GM12878 (cell line): ENCODE data around the gene SLC9A8. TPM values are rescaled to one million over a fixed set of nuclear protein-coding genes. Genes with fewer than 3 reads are reported as not detected.
A peak's percentile ranks its signal among the peaks of the same experiment; 100 is the strongest.

Experiments used
- ATAC-seq: fragments of 200-7000 bp; cut with Tn5 transposase; 3 replicates; pipeline ENCODE4 v1.9.1; 2020; ENCODE audit warnings: mild to moderate bottlenecking, moderate library complexity
- BruUV-seq: library from RNA; stranded (reverse); fragments of 400-500 nt; replicated peaks from 2 replicates; lab custom pipeline; 2021; lab: Mats Ljungman, UMichigan
- CTCF ChIA-PET: fragments of 300-600 bp; sonication (Branson Sonifier 250); formaldehyde crosslinking; extraction: SDS; loops from one replicate; lab custom pipeline; 2021; ENCODE audit warnings: inconsistent platforms; lab: Yijun Ruan, JAX
- POLR2A ChIA-PET: fragments of 350-600 bp; formaldehyde crosslinking; extraction: SDS; loops from one replicate; lab custom pipeline; 2021; ENCODE audit warnings: inconsistent platforms; lab: Charles Lee
- RAD21 ChIA-PET: fragments of 300-600 bp; sonication (Branson Sonifier 250); formaldehyde crosslinking; loops from one replicate; lab custom pipeline; 2023; ENCODE audit warnings: antibody characterized with exemption; ENCODE audit not compliant: unreplicated experiment; lab: Charles Lee
- SMC1A ChIA-PET: fragments of 300-600 bp; sonication (Branson Sonifier 250); formaldehyde crosslinking; loops from one replicate; lab custom pipeline; 2023; ENCODE audit not compliant: unreplicated experiment, uncharacterized antibody; lab: Charles Lee
- DNase-seq: peaks from one replicate; pipeline ENCODE4 v3.0.0-alpha.2; 2011; ENCODE audit warnings: low read depth, low spot score
- FAIRE-seq: peaks from 3 replicates; lab custom pipeline; 2011; peaks lifted over from hg19 to GRCh38; lab: Jason Lieb, UNC
- H2AFZ ChIP-seq: 2 replicates; pipeline ENCODE4 v1.6.0; 2011; ENCODE audit warnings: low read depth, low read length, control low read depth; ENCODE audit not compliant: control insufficient read depth
- H3K27ac ChIP-seq: 2 replicates; pipeline ENCODE4 v1.5.1; 2011; ENCODE audit warnings: control low read depth; ENCODE audit not compliant: control insufficient read depth, insufficient read depth
- H3K27me3 ChIP-seq, 2 experiments: replicated peaks in 1 of 2; 2 replicates each; pipeline versions ENCODE4 v1.6.0 to v1.6.1; 2011; ENCODE audit warnings: low read length in 1 of 2; ENCODE audit not compliant: control insufficient read depth in 2 of 2, insufficient read depth in 2 of 2
- H3K36me3 ChIP-seq, 2 experiments: 2 replicates each; pipeline ENCODE4 v1.5.1; 2011; ENCODE audit warnings: low read length in 1 of 2; ENCODE audit not compliant: control insufficient read depth in 2 of 2, insufficient read depth in 2 of 2
- H3K4me1 ChIP-seq: 2 replicates; pipeline ENCODE4 v1.6.1; 2011; ENCODE audit warnings: mild to moderate bottlenecking, low read length, moderate library complexity, mixed read lengths; ENCODE audit not compliant: control insufficient read depth, insufficient read depth
- H3K4me2 ChIP-seq: 2 replicates; pipeline ENCODE4 v1.6.0; 2011; ENCODE audit warnings: control low read depth; ENCODE audit not compliant: control insufficient read depth, insufficient read depth
- H3K4me3 ChIP-seq: fragments of 200-600 bp; sonication (generic); 2 replicates; pipeline ENCODE4 v1.5.1; 2016
- H3K79me2 ChIP-seq: 2 replicates; pipeline ENCODE4 v1.6.0; 2011; ENCODE audit warnings: low read length; ENCODE audit not compliant: control insufficient read depth, insufficient read depth
- H3K9ac ChIP-seq: 2 replicates; pipeline ENCODE4 v1.8.0; 2011; ENCODE audit warnings: low read length, control low read depth, mixed read lengths; ENCODE audit not compliant: control insufficient read depth, insufficient read depth
- H3K9me3 ChIP-seq: replicated peaks from 3 replicates; pipeline ENCODE4 v1.5.1; 2011; ENCODE audit warnings: mild to moderate bottlenecking, low read length; ENCODE audit not compliant: control insufficient read depth, insufficient read depth
- H4K20me1 ChIP-seq: 2 replicates; pipeline ENCODE4 v1.6.0; 2011; ENCODE audit not compliant: control insufficient read depth, insufficient read depth
- POLR2A ChIP-seq: IDR thresholded peaks from 2 replicates; pipeline ENCODE4 v1.6.1; 2011; ENCODE audit warnings: low read depth, mild to moderate bottlenecking, low read length
- SKIL ChIP-seq: fragments of 450-650 bp; IDR thresholded peaks from 2 replicates; pipeline ENCODE4 v1.6.1; 2017; ENCODE audit warnings: mild to moderate bottlenecking, low read depth, inconsistent platforms; ENCODE audit not compliant: poor library complexity, severe bottlenecking
- TCF12 ChIP-seq: IDR thresholded peaks from 2 replicates; pipeline ENCODE4 v1.6.1; 2011; ENCODE audit warnings: low read depth, mild to moderate bottlenecking, low read length
- WGBS: methylation state at CpG from one replicate; pipeline ENCODE4 v1.1.6; 2016; ENCODE audit warnings: low lambda C conversion rate; ENCODE audit not compliant: insufficient replicate concordance, insufficient coverage; ENCODE audit errors: missing lambda C conversion rate; 5-methylcytosine and 5-hydroxymethylcytosine counted together
- in situ Hi-C: fragments of 300-500 bp; cut with MboI; formaldehyde crosslinking; loops from 9 replicates; pipeline ENCODE4 v1.14.3; 2018; ENCODE audit warnings: mixed read lengths
- intact Hi-C: fragments of 100-400 bp; cut with micrococcal nuclease; formaldehyde crosslinking; loops from one replicate; pipeline ENCODE4 v1.14.2; 2022; ENCODE audit not compliant: unreplicated experiment
- polyA plus RNA-seq, 11 experiments: library from polyadenylated mRNA; depleted of rRNA in 4 of 11; unstranded in 6 of 11; stranded (reverse) in 5 of 11; fragments of >200 nt; fragmentation: Nextera tagmentation in 4 of 11; fragmentation: Illumina TruSeq in 1 of 11; extraction: Ambion mirVana in 4 of 11; extraction: Trizol in 1 of 11; gene quantifications; 1 replicate in 1 of 11; 2 replicates in 10 of 11; pipeline versions ENCODE4 v1.2.1 to v1.2.3, GENCODE V29; 2011 to 2016; ENCODE audit warnings: inconsistent platforms in 2 of 11, missing spikeins in 2 of 11, low read depth in 1 of 11
- total RNA-seq, 4 experiments: library from RNA; depleted of rRNA in 3 of 4; stranded (reverse); fragments of >200 nt in 3 of 4; fragmentation: Illumina TruSeq in 1 of 4; extraction: Trizol in 1 of 4; gene quantifications; 2 replicates each; pipeline versions ENCODE4 v1.2.1 to v1.2.3, GENCODE V29; 2013 to 2021

The SLC9A8 gene
- total and polyA plus RNA-seq, 10 of the 15 experiments (the other 5 are each of a cell fraction or from before 2014, with no cell fraction given), result 0.40 to 15.5 (median 6.5) TPM

- ATAC-seq (no peak), DNase-seq (no peak), FAIRE-seq (no peak)
- Histone ChIP-seq H3K4me2 (no peak overlapping the region), H3K4me3 (no peak overlapping the region), H2AFZ (no peak overlapping the region), H3K4me1 (no peaks in the 10 kb centered on the region), H3K79me2 (no peaks in the 10 kb centered on the region; the same call in 1 of the 2 replicates), H3K27ac (no peak overlapping the region), H3K9ac (no peak overlapping the region), H4K20me1 (no peaks in the 10 kb centered on the region; the same call in 1 of the 2 replicates), H3K27me3 (no peaks in the 10 kb centered on the region), H3K9me3 (no peaks in the 10 kb centered on the region), H3K36me3 (peaks cover 13 to 21% of the 10 kb centered on the region in 2 experiments; a peak in 3 of 4 replicates)
- intact Hi-C loops (no loop called here), in situ Hi-C loops (no loop called here)
- SMC1A ChIA-PET, result interaction anchor here (0.6 to 1.6 kb wide), 3 partner anchors 23 to 145 kb away, joined by 3 read pairs; no protein-coding TSS in a partner anchor
- RAD21 ChIA-PET, result no interaction called here
- WGBS, result 81% methylated on average over 17 of the region's 17 CpGs
- no peak for TF ChIP-seq SKIL
- no peak for TF ChIP-seq TCF12
- TF ChIP-seq POLR2A, result 0 out of 2 replicates have a peak, but pooled peaks have one; percentile 12
- no TSS peak for BruUV-seq
- POLR2A ChIA-PET, result no interaction called here
- CTCF ChIA-PET, result interaction anchor here (0.6 to 1.2 kb wide), 5 partner anchors 12 to 294 kb away, joined by 3 to 4 read pairs (median 3); no protein-coding TSS in a partner anchor
These were observed 92.0 kb downstream of the SLC9A8 start for GRCh38 chr20:49904440-49905214.
